Mucosa of descending colon (tissue), 3 donors: ENCODE data around the gene SARS2. TPM values are rescaled to one million over a fixed set of nuclear protein-coding genes. Genes with fewer than 3 reads are reported as not detected.

Source experiments
- ATAC-seq: fragments of 200-7000 bp; cut with Tn5 transposase; one replicate; pipeline ENCODE4 v1.9.1; 2020; ENCODE audit warnings: mild to moderate bottlenecking, moderate library complexity
- DNase-seq, 3 donors: peaks; one replicate each; pipeline ENCODE4 v3.0.0-alpha.2; 2020
- H3K36me3 ChIP-seq: fragments of 200-600 bp; one replicate; pipeline ENCODE4 v1.8.0; 2021; ENCODE audit warnings: low read depth, mild to moderate bottlenecking
- H3K4me1 ChIP-seq: fragments of 200-600 bp; one replicate; pipeline ENCODE4 v1.8.0; 2021; ENCODE audit warnings: low read depth, mild to moderate bottlenecking
- H3K4me3 ChIP-seq: fragments of 200-600 bp; one replicate; pipeline ENCODE4 v1.8.0; 2021; ENCODE audit warnings: mild to moderate bottlenecking
- H3K9me3 ChIP-seq: fragments of 200-600 bp; one replicate; pipeline ENCODE4 v1.8.0; 2021; ENCODE audit warnings: mild to moderate bottlenecking
- intact Hi-C, 2 donors: fragments of 100-400 bp; cut with DNase I in 1 of 2; cut with micrococcal nuclease in 1 of 2; formaldehyde crosslinking; loops; one replicate each; pipeline versions ENCODE4 v1.11.0 to v1.11.1; 2022; cut with DNase I, micrococcal nuclease
- total RNA-seq, 3 donors: library from RNA; stranded (reverse); fragmentation: NEBNext Ultra II Directional in 2 of 3; extraction: Animal tissue kit (Norgen Biotek cat#: 25700) in 2 of 3; gene quantifications; one replicate each; pipeline versions ENCODE4 v1.2.1 to v1.2.4, GENCODE V29; 2021 to 2023
- TF ChIP-seq, protein P1 (sequence below): fragments of 200-600 bp; IDR thresholded peaks from one replicate; pipeline ENCODE4 v1.8.0; 2022; ENCODE audit warnings: antibody characterized with exemption, mild to moderate bottlenecking
- donor health status: DM: no; HTN: no; CAD: no; lungs with moderate emphysema.
- donor health status: DM: no; HTN: no; CAD: no.
- donor health status: DM: no; HTN: yes; CAD: no.

The SARS2 gene
- total RNA-seq, 3 donors from 2014 or later, result 20.4 to 32.4 (median 21.8) TPM

DNA sequence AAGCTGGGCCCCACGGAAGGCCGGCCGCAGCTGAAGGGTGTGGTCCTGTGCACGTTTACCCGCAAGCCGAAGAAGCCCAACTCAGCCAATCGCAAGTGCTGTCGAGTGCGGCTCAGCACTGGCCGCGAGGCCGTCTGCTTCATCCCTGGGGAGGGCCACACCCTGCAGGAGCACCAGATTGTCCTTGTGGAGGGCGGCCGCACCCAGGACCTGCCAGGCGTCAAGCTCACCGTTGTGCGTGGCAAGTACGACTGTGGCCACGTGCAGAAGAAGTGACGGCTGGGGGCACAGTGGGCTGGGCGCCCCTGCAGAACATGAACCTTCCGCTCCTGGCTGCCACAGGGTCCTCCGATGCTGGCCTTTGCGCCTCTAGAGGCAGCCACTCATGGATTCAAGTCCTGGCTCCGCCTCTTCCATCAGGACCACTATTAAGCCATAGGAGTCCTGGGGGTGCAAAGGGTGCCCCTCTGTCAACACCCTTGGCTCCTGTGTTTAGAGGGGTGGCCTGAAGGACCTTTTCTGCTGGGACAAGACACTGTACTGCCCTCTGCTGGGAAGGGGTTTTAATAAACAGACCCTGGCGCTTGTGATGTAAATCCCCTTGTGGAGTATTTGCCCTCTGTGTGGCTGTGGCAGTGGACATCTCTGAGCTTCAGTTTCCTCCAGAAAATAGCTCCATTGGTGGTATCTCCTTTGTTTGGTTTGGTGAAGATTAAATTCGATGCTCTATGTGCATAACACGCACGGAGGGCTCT is 2.0 kb upstream of the SARS2 start:
- H3K4me3 ChIP-seq, result no peak overlapping the region
- H3K4me1 ChIP-seq, result peaks cover 15% of the 10 kb centered on the region
- ATAC-seq, result no peak
- H3K9me3 ChIP-seq, result peaks cover 10% of the 10 kb centered on the region
- TF ChIP-seq, protein P1, sequence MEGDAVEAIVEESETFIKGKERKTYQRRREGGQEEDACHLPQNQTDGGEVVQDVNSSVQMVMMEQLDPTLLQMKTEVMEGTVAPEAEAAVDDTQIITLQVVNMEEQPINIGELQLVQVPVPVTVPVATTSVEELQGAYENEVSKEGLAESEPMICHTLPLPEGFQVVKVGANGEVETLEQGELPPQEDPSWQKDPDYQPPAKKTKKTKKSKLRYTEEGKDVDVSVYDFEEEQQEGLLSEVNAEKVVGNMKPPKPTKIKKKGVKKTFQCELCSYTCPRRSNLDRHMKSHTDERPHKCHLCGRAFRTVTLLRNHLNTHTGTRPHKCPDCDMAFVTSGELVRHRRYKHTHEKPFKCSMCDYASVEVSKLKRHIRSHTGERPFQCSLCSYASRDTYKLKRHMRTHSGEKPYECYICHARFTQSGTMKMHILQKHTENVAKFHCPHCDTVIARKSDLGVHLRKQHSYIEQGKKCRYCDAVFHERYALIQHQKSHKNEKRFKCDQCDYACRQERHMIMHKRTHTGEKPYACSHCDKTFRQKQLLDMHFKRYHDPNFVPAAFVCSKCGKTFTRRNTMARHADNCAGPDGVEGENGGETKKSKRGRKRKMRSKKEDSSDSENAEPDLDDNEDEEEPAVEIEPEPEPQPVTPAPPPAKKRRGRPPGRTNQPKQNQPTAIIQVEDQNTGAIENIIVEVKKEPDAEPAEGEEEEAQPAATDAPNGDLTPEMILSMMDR, result no peak
- intact Hi-C loops, result no loop called here
- H3K36me3 ChIP-seq, result peaks cover 9% of the 10 kb centered on the region
- DNase-seq, result peak; percentile 37 to 63 (median 53)

DNA sequence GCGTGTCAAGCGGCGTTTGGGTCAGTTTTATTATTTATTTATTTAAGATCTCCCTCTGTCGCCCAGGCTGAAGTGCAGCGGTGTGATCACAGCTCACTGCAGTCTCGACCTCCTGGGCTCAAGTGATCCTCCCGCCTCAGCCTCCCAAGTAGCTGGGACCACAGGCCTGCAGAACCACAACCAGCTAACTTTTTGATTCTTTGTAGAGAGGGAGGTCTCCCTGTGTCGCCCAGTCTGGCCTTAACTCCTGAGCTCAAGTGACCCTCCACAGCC is 894 bp upstream of the SARS2 start:
- Histone ChIP-seq H3K36me3 (peaks cover 9% of the 10 kb centered on the region), H3K9me3 (peaks cover 10% of the 10 kb centered on the region), H3K4me1 (peaks cover 15% of the 10 kb centered on the region), H3K4me3 (peak overlapping the region; percentile 50)
- intact Hi-C loops, result no loop called here
- TF ChIP-seq, protein P1, result no peak
- no peak for ATAC-seq
- no peak for DNase-seq

DNA sequence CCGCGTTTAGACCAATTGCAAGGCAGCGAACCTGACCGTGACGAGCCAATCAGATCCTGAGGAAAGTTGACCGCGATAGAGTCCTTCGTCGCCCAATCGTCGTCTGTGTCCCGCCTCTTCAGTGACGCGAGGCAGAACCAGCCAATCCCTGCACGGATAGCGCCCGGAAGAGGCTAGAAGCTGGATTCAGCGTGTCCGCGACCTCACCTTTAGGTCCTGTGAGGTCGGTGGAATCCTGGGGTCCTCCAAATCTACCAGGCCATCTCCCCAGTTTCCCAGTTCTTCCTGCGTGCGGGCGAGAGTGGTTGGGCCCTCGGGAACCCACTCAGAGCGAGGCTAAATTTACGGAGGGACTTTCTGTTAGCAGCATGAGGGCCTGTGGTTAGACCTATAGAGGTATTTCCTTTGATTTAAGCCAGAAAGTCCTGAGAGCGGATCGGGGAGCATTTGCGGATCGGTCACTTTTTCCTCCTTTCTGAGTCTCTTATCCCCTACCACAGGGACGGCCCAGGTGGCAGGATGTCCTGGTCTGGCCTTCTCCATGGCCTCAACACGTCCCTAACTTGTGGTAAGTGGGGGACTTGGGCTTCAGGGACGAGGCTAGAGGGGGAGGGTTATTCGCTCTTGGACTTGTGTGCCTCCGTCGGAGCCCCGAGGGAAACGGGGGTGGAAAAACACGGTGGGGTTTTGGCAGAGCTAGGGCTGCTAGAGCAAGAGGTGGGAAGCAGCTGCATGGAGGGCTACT is 385 bp upstream of the SARS2 start, which contains the start of gene MRPS12:
Gene MRPS12 (plus strand): TSS at position 169 of the 745 bp plus-strand sequence. CDS start 351 bp downstream, at position 520.
- ATAC-seq (peak; percentile 97), DNase-seq (peak; percentile 98 to 99 (median 99))
- Histone ChIP-seq H3K4me1 (peaks cover 15% of the 10 kb centered on the region), H3K9me3 (peaks cover 10% of the 10 kb centered on the region), H3K4me3 (peak within 1 kb of the TSS; percentile 50), H3K36me3 (peaks cover 9% of the 10 kb centered on the region)
- intact Hi-C loops, result no loop called here
- TF ChIP-seq, protein P1, result no peak

DNA sequence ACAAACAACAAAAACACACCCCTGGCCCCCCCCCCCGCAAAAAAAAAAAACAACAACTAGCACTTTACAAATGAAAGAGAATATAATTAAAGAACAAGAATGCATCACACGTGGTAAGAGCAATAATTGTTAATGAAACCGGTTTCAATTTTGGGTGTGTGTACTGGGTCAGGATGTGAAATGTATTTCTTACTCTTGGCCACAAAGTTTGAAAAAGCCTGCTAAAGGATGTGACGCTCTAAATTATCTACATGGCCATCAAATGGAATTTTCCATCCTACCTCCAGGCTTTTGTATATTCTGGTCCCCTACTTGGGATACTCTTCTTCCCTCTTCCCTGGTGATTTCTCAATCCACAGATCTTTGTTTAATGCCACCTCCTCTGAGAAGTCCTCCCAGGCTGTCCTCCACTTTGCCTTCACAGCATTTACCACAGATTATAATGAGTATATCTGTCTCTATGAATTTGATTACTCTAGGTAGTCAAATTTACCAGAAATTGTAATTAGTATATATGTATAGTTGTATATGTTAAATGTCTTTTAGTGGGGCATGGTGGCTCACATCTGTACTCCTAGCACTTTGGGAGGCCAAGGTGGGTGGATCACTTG is 2.1 kb downstream of the SARS2 start:
- ATAC-seq, result no peak
- intact Hi-C loops, result no loop called here

DNA sequence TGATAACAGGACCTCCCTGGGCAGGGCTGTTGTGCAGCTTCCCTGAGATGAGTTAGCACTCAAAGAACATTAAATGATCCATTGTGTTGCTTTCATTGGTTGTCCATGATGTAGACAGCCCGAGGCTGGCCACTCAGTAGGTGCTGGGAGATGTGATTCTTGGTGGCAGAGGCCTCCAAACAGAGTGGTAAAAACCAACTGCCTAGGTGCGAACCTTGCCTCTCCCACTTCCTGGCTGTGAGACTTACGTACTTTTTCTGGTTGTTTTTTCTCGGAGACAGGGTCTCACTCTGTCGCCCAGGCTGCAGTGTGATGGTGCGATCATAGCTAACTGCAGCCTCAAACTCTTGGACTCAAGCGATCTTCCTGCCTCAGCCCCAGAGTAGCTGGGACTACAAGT is 6.2 kb downstream of the SARS2 start:
- no peak overlapping the region for H3K4me3 ChIP-seq
- intact Hi-C loops, result no loop called here
- no peaks in the 10 kb centered on the region for H3K4me1 ChIP-seq
- no peaks in the 10 kb centered on the region for H3K9me3 ChIP-seq
- TF ChIP-seq, protein P1, result no peak
- H3K36me3 ChIP-seq, result no peaks in the 10 kb centered on the region
- no peak for ATAC-seq
- DNase-seq, result no peak

More for the DNA sequence above, 2.1 kb downstream of the SARS2 start:
- Histone ChIP-seq H3K36me3 (peaks cover 9% of the 10 kb centered on the region), H3K4me3 (no peak overlapping the region), H3K4me1 (peaks cover 15% of the 10 kb centered on the region), H3K9me3 (no peaks in the 10 kb centered on the region)
- DNase-seq, result no peak
- TF ChIP-seq, protein P1, result no peak
